Neural cell (in vitro differentiated cells): ENCODE measurements around the gene CRYBB1. TPM values are rescaled to one million over a fixed set of nuclear protein-coding genes. Genes with fewer than 3 reads are reported as not detected.

Experiments used
- H2AFZ ChIP-seq: fragments of 200-600, 300-800 bp; sonication (generic), shearing (Covaris generic); 2 replicates; pipeline ENCODE4 v1.6.0; 2014; ENCODE audit warnings: low read depth, mild to moderate bottlenecking, antibody characterized with exemption, low read length, moderate library complexity
- H3F3A ChIP-seq: fragments of 200-600 bp; shearing (Covaris generic); 2 replicates; pipeline ENCODE4 v1.6.1; 2016; ENCODE audit warnings: mild to moderate bottlenecking, moderate library complexity, mixed read lengths, antibody characterized with exemption, low read length; ENCODE audit not compliant: insufficient read depth, poor library complexity, severe bottlenecking
- H3K27ac ChIP-seq: fragments of 200-600, 300-800 bp; sonication (generic), shearing (Covaris generic); 2 replicates; pipeline ENCODE4 v1.5.1; 2014; ENCODE audit warnings: mild to moderate bottlenecking, low read length, moderate library complexity
- H3K27me3 ChIP-seq: fragments of 300-800, 200-600 bp; sonication (generic), shearing (Covaris generic); 2 replicates; pipeline ENCODE4 v1.6.0; 2014; ENCODE audit warnings: mild to moderate bottlenecking, low read depth, low read length, moderate library complexity; ENCODE audit not compliant: insufficient read depth
- H3K36me3 ChIP-seq: fragments of 300-800, 200-600 bp; sonication (generic), shearing (Covaris generic); 2 replicates; pipeline ENCODE4 v1.5.1; 2014; ENCODE audit warnings: mild to moderate bottlenecking, antibody characterized with exemption, low read length, moderate library complexity; ENCODE audit not compliant: insufficient read depth
- H3K4me2 ChIP-seq: fragments of 300-800, 200-600 bp; sonication (generic), shearing (Covaris generic); 2 replicates; pipeline ENCODE4 v1.6.0; 2014; ENCODE audit warnings: mild to moderate bottlenecking, low read length
- H3K4me3 ChIP-seq: fragments of 300-800, 200-600 bp; sonication (generic), shearing (Covaris generic); 2 replicates; pipeline ENCODE4 v1.5.1; 2014; ENCODE audit warnings: mild to moderate bottlenecking, low read length, moderate library complexity
- H3K79me2 ChIP-seq: fragments of 200-600 bp; shearing (Covaris generic); replicated peaks from 2 replicates; pipeline ENCODE4 v1.6.0; 2014; ENCODE audit warnings: mild to moderate bottlenecking, low read length, moderate library complexity; ENCODE audit not compliant: insufficient read depth
- H3K9ac ChIP-seq: fragments of 300-800, 200-600 bp; sonication (generic), shearing (Covaris generic); 2 replicates; pipeline ENCODE4 v1.6.1; 2016; ENCODE audit warnings: mild to moderate bottlenecking, low read length, mixed read lengths
- H3K9me2 ChIP-seq: fragments of 200-600 bp; shearing (Covaris generic); 2 replicates; pipeline ENCODE4 v1.6.1; 2016; ENCODE audit warnings: mild to moderate bottlenecking, low read length, mixed read lengths; ENCODE audit not compliant: insufficient read depth
- H3K9me3 ChIP-seq: fragments of 200-600, 300-800 bp; sonication (generic), shearing (Covaris generic); 2 replicates; pipeline ENCODE4 v1.6.1; 2016; ENCODE audit warnings: mild to moderate bottlenecking, mixed run types, low read length, moderate library complexity, mixed read lengths
- H4K20me1 ChIP-seq: fragments of 200-600 bp; shearing (Covaris generic); 2 replicates; pipeline ENCODE4 v1.6.1; 2016; ENCODE audit warnings: mild to moderate bottlenecking, mixed run types; ENCODE audit not compliant: insufficient read depth
- EP300 ChIP-seq: fragments of 450-650 bp; conservative IDR thresholded peaks from 2 replicates; pipeline ENCODE4 v1.6.1; 2014; ENCODE audit warnings: antibody characterized with exemption, mild to moderate bottlenecking, moderate library complexity; ENCODE audit not compliant: poor library complexity, severe bottlenecking
- EZH2 ChIP-seq: fragments of 200-600, 300-800 bp; shearing (Covaris generic), sonication (generic); IDR thresholded peaks from 2 replicates; pipeline ENCODE4 v1.6.1; 2014; ENCODE audit warnings: antibody characterized with exemption, low read length, borderline replicate concordance, mild to moderate bottlenecking; ENCODE audit not compliant: insufficient read depth, poor library complexity, severe bottlenecking
- MXI1 ChIP-seq: fragments of 450-650 bp; conservative IDR thresholded peaks from 2 replicates; pipeline ENCODE4 v1.6.1; 2014; ENCODE audit warnings: antibody characterized with exemption, mild to moderate bottlenecking; ENCODE audit not compliant: poor library complexity, severe bottlenecking
- POLR2AphosphoS5 ChIP-seq: IDR thresholded peaks from 2 replicates; pipeline ENCODE4 v1.6.1; 2012
- RAD21 ChIP-seq: fragments of 450-650 bp; conservative IDR thresholded peaks from 2 replicates; pipeline ENCODE4 v1.6.1; 2014; ENCODE audit warnings: antibody characterized with exemption, mild to moderate bottlenecking, moderate library complexity
- SMC3 ChIP-seq: fragments of 450-650 bp; conservative IDR thresholded peaks from 2 replicates; pipeline ENCODE4 v1.6.1; 2014; ENCODE audit warnings: antibody characterized with exemption, mild to moderate bottlenecking, moderate library complexity; ENCODE audit not compliant: poor library complexity
- TAF1 ChIP-seq: IDR thresholded peaks from 2 replicates; pipeline ENCODE4 v1.6.1; 2012; ENCODE audit warnings: low read depth
- polyA plus RNA-seq: library from polyadenylated mRNA; depleted of rRNA; stranded (reverse); fragments of >200 nt; gene quantifications from 2 replicates; pipeline ENCODE4 v1.2.3, GENCODE V29; 2014
- TF ChIP-seq, protein P1 (sequence below): IDR thresholded peaks from 2 replicates; pipeline ENCODE4 v1.6.1; 2012; ENCODE audit warnings: borderline replicate concordance
- TF ChIP-seq, protein P2 (sequence below): fragments of 450-650 bp; IDR thresholded peaks from 2 replicates; pipeline ENCODE4 v1.5.1; 2014; ENCODE audit warnings: antibody characterized with exemption, mild to moderate bottlenecking, moderate library complexity; ENCODE audit not compliant: poor library complexity, severe bottlenecking

CRYBB1 gene
- polyA plus RNA-seq, 1 donor from 2014 or later = not detected

DNA sequence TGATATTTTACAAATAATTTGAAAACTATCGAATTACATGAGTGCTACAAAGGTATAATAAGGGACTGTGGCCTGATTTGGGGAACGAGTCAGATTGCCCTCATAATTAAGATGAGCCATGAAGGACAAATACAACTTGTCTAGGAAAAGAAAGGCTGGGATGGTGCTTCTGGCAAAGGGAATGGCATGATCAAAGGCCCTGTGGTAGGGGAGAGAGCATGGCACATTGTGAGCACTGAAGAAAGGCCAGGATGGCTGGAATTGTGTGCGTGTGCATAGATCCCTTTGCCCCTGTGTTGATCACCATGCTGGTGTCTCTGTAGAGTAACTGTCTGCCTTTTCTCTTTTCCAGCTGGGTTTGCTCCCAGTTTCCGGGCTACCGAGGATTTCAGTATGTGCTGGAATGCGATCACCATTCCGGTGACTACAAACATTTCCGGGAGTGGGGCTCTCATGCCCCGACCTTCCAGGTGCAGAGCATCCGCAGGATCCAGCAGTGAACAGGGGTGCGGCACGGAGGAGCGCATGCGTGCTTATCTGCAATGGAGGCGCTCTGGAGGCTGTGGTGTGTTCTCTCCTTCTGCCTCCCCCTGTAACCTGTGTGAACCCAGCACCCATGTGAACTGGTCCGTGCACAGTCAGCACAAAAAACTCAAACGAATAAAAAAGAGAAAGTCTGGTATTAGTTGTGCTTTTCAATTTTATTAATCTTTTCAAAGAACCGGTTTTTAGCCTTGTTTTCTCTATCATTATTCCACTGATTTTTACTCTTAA is 12.3 kb upstream of the CRYBB1 start (continued):
- TF ChIP-seq RAD21 (no peak), POLR2AphosphoS5 (no peak)

DNA sequence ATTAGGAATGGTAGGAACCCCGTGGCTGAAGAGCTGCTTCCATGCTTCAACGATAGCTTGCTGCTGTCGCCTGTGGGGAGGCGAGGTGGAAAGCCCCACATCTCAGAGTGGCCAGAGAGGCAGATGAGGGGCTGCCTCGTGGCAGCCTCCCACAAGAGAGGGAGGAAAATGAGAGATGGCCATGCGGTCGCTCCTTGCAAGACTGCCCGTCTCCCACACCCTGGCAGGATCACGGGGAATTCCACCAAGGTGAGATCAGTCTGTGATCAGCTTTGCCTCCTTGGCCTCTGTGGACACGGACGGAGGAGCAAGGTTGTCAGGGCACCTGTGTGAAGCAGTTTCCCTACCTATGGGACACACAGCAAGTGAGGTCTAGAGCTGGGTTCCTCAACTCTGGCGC is 7.0 kb upstream of the CRYBB1 start:
- no peaks in the 10 kb centered on the region for H4K20me1 ChIP-seq
- H3K4me2 ChIP-seq = no peak overlapping the region
- no peak overlapping the region for H3K9ac ChIP-seq
- no peak overlapping the region for H3K4me3 ChIP-seq
- no peaks in the 10 kb centered on the region for H3K36me3 ChIP-seq
- no peaks in the 10 kb centered on the region for H3F3A ChIP-seq
- no peaks in the 10 kb centered on the region for H3K9me3 ChIP-seq
- H3K9me2 ChIP-seq = no peaks in the 10 kb centered on the region
- H3K79me2 ChIP-seq = no peaks in the 10 kb centered on the region
- H3K27me3 ChIP-seq = no peaks in the 10 kb centered on the region
- H2AFZ ChIP-seq = no peak overlapping the region
- TF ChIP-seq TAF1 (no peak), EP300 (no peak), RAD21 (no peak), SMC3 (no peak), POLR2AphosphoS5 (no peak), EZH2 (no peak), MXI1 (no peak)
- TF ChIP-seq, protein P1, sequence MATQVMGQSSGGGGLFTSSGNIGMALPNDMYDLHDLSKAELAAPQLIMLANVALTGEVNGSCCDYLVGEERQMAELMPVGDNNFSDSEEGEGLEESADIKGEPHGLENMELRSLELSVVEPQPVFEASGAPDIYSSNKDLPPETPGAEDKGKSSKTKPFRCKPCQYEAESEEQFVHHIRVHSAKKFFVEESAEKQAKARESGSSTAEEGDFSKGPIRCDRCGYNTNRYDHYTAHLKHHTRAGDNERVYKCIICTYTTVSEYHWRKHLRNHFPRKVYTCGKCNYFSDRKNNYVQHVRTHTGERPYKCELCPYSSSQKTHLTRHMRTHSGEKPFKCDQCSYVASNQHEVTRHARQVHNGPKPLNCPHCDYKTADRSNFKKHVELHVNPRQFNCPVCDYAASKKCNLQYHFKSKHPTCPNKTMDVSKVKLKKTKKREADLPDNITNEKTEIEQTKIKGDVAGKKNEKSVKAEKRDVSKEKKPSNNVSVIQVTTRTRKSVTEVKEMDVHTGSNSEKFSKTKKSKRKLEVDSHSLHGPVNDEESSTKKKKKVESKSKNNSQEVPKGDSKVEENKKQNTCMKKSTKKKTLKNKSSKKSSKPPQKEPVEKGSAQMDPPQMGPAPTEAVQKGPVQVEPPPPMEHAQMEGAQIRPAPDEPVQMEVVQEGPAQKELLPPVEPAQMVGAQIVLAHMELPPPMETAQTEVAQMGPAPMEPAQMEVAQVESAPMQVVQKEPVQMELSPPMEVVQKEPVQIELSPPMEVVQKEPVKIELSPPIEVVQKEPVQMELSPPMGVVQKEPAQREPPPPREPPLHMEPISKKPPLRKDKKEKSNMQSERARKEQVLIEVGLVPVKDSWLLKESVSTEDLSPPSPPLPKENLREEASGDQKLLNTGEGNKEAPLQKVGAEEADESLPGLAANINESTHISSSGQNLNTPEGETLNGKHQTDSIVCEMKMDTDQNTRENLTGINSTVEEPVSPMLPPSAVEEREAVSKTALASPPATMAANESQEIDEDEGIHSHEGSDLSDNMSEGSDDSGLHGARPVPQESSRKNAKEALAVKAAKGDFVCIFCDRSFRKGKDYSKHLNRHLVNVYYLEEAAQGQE = no peak
- TF ChIP-seq, protein P2, sequence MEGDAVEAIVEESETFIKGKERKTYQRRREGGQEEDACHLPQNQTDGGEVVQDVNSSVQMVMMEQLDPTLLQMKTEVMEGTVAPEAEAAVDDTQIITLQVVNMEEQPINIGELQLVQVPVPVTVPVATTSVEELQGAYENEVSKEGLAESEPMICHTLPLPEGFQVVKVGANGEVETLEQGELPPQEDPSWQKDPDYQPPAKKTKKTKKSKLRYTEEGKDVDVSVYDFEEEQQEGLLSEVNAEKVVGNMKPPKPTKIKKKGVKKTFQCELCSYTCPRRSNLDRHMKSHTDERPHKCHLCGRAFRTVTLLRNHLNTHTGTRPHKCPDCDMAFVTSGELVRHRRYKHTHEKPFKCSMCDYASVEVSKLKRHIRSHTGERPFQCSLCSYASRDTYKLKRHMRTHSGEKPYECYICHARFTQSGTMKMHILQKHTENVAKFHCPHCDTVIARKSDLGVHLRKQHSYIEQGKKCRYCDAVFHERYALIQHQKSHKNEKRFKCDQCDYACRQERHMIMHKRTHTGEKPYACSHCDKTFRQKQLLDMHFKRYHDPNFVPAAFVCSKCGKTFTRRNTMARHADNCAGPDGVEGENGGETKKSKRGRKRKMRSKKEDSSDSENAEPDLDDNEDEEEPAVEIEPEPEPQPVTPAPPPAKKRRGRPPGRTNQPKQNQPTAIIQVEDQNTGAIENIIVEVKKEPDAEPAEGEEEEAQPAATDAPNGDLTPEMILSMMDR = no peak
- no peak overlapping the region for H3K27ac ChIP-seq

DNA sequence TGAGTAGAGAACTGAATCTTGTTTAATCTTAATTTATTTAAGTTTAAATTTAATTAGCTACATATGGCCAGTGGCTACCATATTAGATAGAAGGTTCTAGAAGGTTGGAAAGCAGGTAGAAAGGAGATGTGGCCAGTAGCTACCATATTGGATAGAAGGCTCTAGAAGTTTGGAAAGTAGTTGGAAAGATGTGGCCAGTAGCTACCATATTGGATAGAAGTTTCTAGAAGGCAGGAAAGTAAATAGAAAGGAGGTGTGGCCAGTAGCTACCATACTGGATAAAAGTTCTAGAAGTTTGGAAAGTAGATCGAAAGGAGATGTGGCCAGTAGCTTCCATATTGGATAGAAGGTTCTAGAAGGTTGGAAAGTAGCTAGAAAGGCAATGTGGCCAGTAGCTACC is 6.2 kb upstream of the CRYBB1 start:
- Histone ChIP-seq H3K27ac (no peak overlapping the region), H2AFZ (no peak overlapping the region), H4K20me1 (no peaks in the 10 kb centered on the region), H3F3A (no peaks in the 10 kb centered on the region), H3K9me3 (no peaks in the 10 kb centered on the region), H3K27me3 (no peaks in the 10 kb centered on the region), H3K4me2 (no peak overlapping the region), H3K36me3 (no peaks in the 10 kb centered on the region), H3K9ac (no peak overlapping the region), H3K9me2 (no peaks in the 10 kb centered on the region), H3K79me2 (no peaks in the 10 kb centered on the region), H3K4me3 (no peak overlapping the region)
- TF ChIP-seq TAF1 = no peak
- TF ChIP-seq, protein P1 = no peak
- no peak for TF ChIP-seq POLR2AphosphoS5
- TF ChIP-seq EZH2 = no peak
- TF ChIP-seq RAD21 = no peak
- TF ChIP-seq MXI1 = no peak
- TF ChIP-seq EP300 = no peak
